Measurements from ENCODE around the gene SCGB1A1. TPM values are rescaled to one million over a fixed set of nuclear protein-coding genes. Genes with fewer than 3 reads are reported as not detected.

The SCGB1A1 gene
- total and polyA plus RNA-seq, 5 experiments from 2014 or later: not detected

- POLR2A ChIA-PET: interaction anchor here (0.6 to 1.4 kb wide), 7 partner anchors 19 to 218 kb away, joined by 3 to 5 read pairs (median 3); partner anchors contain the start of gene TUT1
- ATAC-seq: no peak
- Mint-ChIP-seq H3K4me3 (peak overlapping the region in 5 of 10 donors; percentile 11 to 83 (median 76)), H3K4me1 (peaks cover 34 to 68% (median 62%) of the 10 kb centered on the region in 4 donors), H3K9me3 (no peaks in the 10 kb centered on the region), H3K36me3 (peaks cover 0 to 2% (median 0%) of the 10 kb centered on the region in 3 donors), H3K27me3 (no peaks in the 10 kb centered on the region), H3K27ac (peak overlapping the region in 9 of 10 donors; percentile 53 to 97 (median 88))
- DNase-seq: no peak
Observed at GRCh38 chr11:62399878-62400266, 19.0 kb upstream of the SCGB1A1 start.

DNA sequence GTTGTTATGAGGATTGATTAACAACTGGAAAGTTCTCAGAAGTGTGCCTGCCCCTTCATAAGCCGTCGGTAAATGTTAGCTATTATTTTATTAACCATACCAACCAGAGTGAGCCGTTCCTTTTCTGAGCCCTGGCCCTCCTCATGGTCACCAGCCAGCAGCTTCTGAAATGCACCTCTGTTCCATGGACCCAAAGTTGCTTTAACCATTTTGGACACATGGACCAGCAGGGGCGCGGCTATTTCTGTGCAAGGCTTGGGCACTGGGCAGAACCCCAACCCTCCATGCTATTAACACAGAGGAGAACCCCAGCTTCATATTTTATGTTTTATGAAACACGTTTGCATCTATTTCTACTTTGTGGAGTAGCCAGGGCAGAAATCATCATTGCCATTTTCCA is 18.6 kb upstream of the SCGB1A1 start:
- Mint-ChIP-seq H3K27ac (peak overlapping the region in 9 of 10 donors; percentile 59 to 97 (median 85)), H3K4me1 (peaks cover 35 to 68% (median 59%) of the 10 kb centered on the region in 4 donors), H3K4me3 (peak overlapping the region in 5 of 10 donors; percentile 7 to 83 (median 76)), H3K9me3 (no peaks in the 10 kb centered on the region), H3K36me3 (peaks cover 0 to 2% (median 0%) of the 10 kb centered on the region in 3 donors), H3K27me3 (no peaks in the 10 kb centered on the region)
- DNase-seq: no peak
- POLR2A ChIA-PET: interaction anchor here (0.5 to 1.4 kb wide), 7 partner anchors 19 to 441 kb away, joined by 3 to 6 read pairs (median 3); partner anchors contain the start of gene TUT1
- ATAC-seq: no peak

DNA sequence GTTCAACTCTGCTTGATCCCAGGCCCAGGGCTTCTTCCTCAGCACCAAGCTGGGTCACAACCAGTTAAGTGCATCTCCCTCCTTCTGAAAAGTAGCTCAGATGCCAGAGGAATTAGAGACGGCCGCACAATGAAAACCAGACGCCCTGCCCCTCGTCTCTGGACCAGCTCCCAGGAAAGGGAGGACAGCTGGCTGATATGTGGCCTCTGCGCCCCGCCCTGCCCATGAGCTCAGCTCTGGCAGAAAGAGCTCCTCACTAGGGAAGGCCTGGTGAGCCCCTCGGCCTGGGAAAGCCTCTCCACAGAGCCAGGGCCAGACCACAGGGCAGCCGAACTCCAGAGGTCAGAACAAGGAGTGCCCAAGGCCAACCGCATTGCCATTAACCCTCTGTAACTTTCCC is 18.1 kb upstream of the SCGB1A1 start:
- peak overlapping the region in 9 of 10 donors; percentile 59 to 98 (median 91) for H3K27ac Mint-ChIP-seq
- ATAC-seq (no peak), DNase-seq (no peak)
- no peaks in the 10 kb centered on the region for H3K9me3 Mint-ChIP-seq
- H3K36me3 Mint-ChIP-seq: peaks cover 0 to 2% (median 0%) of the 10 kb centered on the region in 3 donors
- H3K4me3 Mint-ChIP-seq: peak overlapping the region in 9 of 10 donors; percentile 19 to 96 (median 83)
- H3K27me3 Mint-ChIP-seq: no peaks in the 10 kb centered on the region
- H3K4me1 Mint-ChIP-seq: peaks cover 35 to 67% (median 59%) of the 10 kb centered on the region in 4 donors
- POLR2A ChIA-PET: interaction anchor here (0.5 to 2.2 kb wide), 7 partner anchors 19 to 441 kb away, joined by 3 to 14 read pairs (median 3); partner anchors contain the start of gene TUT1

- POLR2A ChIA-PET: interaction anchor here (0.6 to 2.9 kb wide), 11 partner anchors 57 to 483 kb away, joined by 3 to 14 read pairs (median 6); partner anchors contain the start of genes MTA2 and TUT1
- H3K4me1 Mint-ChIP-seq: peaks cover 35 to 67% (median 59%) of the 10 kb centered on the region in 4 donors
Observed at GRCh38 chr11:62401356-62401755, 17.5 kb upstream of the SCGB1A1 start.

GRCh38 chr11:62401811-62402210 is 17.0 kb upstream of the SCGB1A1 start:
- ATAC-seq: peak; percentile 20 to 42

More at GRCh38 chr11:62401356-62401755, 17.5 kb upstream of the SCGB1A1 start:
- Mint-ChIP-seq H3K27me3 (no peaks in the 10 kb centered on the region), H3K27ac (peak overlapping the region; percentile 89 to 98 (median 96)), H3K9me3 (no peaks in the 10 kb centered on the region), H3K4me3 (peak overlapping the region; percentile 77 to 96 (median 84)), H3K36me3 (peaks cover 0 to 2% (median 0%) of the 10 kb centered on the region in 3 donors)
- DNase-seq: no peak
- no peak for ATAC-seq

DNA sequence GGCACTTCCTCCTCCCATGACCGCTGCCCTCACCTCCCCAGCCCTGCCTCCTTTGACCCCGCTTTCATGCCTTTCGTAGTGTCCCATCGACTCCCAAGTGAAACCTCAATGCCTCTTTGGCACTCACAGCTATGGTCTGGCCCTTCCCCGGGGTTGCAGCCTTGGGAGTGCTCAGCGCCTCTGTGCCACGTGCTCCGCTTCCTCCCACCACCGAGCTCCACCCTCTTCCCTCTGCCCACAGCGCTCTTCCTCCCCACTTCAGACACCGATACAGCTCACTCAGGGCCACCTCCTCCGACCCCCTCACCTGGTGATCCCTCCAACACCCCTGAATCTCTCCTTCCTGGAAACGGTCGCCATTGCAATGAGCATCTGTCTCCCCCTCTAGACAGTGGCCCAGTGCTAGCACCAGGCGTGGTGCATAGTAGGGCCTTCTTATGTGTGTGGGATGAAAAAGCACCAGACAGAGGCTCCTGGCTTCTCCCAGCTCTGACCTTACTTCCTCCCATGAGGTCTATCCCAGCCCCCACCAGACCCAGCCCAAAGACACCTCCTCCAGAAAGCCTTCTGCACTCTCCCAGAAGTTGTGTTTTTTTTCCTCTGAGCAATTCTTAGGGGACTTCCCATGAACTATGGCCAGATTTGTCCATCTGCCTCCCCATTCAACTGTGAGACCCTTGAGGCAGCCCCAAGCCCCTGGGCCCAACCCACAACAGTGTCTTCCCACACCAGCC is 16.4 kb upstream of the SCGB1A1 start:
- ATAC-seq: peak; percentile 94 to 95
- POLR2A ChIA-PET: interaction anchor here (0.6 to 2.9 kb wide), 19 partner anchors 9 to 1321 kb away, joined by 3 to 14 read pairs (median 5); partner anchors contain the start of genes C11orf98, CSKMT, MTA2 and STX5
- Mint-ChIP-seq H3K9me3 (no peaks in the 10 kb centered on the region), H3K4me1 (peaks cover 35 to 67% (median 59%) of the 10 kb centered on the region in 4 donors), H3K27me3 (no peaks in the 10 kb centered on the region), H3K27ac (peak overlapping the region; percentile 89 to 98 (median 96)), H3K36me3 (peaks cover 0 to 2% (median 0%) of the 10 kb centered on the region in 3 donors), H3K4me3 (peak overlapping the region; percentile 77 to 96 (median 84))
- DNase-seq: peak; percentile 30 to 73 (median 42)

More at GRCh38 chr11:62401811-62402210, 17.0 kb upstream of the SCGB1A1 start:
- no peak for DNase-seq
- H3K4me1 Mint-ChIP-seq: peaks cover 35 to 67% (median 59%) of the 10 kb centered on the region in 4 donors
- POLR2A ChIA-PET: interaction anchor here (0.6 to 2.9 kb wide), 18 partner anchors 10 to 483 kb away, joined by 3 to 14 read pairs (median 6); partner anchors contain the start of genes C11orf98, CSKMT, MTA2 and STX5
- no peaks in the 10 kb centered on the region for H3K9me3 Mint-ChIP-seq
- peak overlapping the region; percentile 77 to 96 (median 84) for H3K4me3 Mint-ChIP-seq
- peaks cover 0 to 2% (median 0%) of the 10 kb centered on the region in 3 donors for H3K36me3 Mint-ChIP-seq
- H3K27ac Mint-ChIP-seq: peak overlapping the region; percentile 89 to 98 (median 96)
- no peaks in the 10 kb centered on the region for H3K27me3 Mint-ChIP-seq

DNA sequence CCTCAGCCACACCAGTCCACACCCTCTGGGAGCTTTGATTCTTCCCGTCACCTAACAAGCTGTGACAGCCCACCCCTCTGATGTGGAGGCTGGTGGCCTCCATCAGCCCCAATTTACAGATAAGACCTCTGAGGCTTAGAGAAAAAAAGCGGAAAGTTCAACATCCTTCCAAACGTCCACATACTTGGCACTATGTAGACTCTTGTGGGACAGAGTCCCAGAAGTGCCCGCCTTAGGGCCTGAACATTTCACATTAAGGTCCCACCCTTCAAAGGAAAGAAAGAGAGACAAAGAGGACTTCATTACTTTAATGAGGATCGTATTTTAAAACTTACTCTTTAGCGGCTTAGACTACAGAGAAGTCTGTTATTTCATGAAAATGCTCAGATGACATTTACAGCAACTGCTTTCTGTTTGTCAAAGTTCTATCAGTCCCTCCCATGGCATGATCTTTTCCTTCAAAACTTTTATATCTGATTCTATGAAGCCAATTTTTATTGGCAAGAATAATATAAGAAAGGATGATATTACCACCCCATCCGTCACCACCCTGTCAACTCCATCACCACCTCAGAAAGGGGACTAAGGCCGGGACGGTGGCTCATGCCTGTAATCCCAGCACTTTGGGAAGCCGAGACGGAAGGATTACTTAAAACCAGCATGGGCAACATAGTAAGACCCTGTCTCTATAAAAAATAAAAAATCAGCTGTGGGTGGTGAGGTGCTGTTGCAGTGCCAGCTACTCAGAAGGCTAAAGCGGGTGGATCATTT is 15.7 kb upstream of the SCGB1A1 start:
- Mint-ChIP-seq H3K27me3 (no peaks in the 10 kb centered on the region), H3K9me3 (no peaks in the 10 kb centered on the region), H3K27ac (peak overlapping the region; percentile 89 to 98 (median 96)), H3K4me3 (peak overlapping the region; percentile 57 to 96 (median 84)), H3K36me3 (no peaks in the 10 kb centered on the region), H3K4me1 (peaks cover 35 to 62% (median 55%) of the 10 kb centered on the region in 4 donors)
- ATAC-seq (no peak), DNase-seq (peak in 1 of 10 donors; percentile 8)
- POLR2A ChIA-PET: interaction anchor here (0.6 to 2.9 kb wide), 8 partner anchors 8 to 1320 kb away, joined by 3 to 14 read pairs (median 6); partner anchors contain the start of genes TMEM179B and TUT1

DNA sequence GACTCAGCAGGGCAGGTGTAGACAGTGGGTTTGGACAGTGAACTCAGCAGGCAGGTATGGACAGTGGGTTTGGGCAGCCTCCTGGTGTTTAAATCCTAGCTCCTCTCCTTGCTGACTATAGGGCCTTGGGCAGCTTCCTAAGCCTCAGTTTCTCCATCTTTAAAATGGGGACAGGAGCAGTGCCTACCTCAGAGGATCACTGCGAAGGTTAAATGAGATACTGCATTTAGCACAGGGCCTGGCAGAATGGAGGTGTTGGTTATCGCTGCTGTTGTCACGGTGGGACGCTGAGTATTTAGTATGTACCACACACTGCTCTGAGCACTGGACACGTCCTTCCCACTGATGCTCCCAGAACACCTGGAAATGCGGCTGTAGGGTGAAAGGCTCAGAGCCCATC is 14.4 kb upstream of the SCGB1A1 start:
- POLR2A ChIA-PET: interaction anchor here (2.9 kb wide), 1 partner anchor 148 kb away, joined by 13 read pairs; no protein-coding TSS in a partner anchor
- Mint-ChIP-seq H3K4me3 (no peak overlapping the region), H3K27me3 (no peaks in the 10 kb centered on the region), H3K9me3 (no peaks in the 10 kb centered on the region), H3K36me3 (no peaks in the 10 kb centered on the region), H3K27ac (peak overlapping the region in 7 of 10 donors; percentile 36 to 79 (median 69)), H3K4me1 (peaks cover 26 to 49% (median 42%) of the 10 kb centered on the region in 4 donors)
- DNase-seq: peak in 1 of 10 donors; percentile 14
- ATAC-seq: no peak

- no peak overlapping the region for H3K4me3 Mint-ChIP-seq
- no peaks in the 10 kb centered on the region for H3K27me3 Mint-ChIP-seq
- no peaks in the 10 kb centered on the region for H3K9me3 Mint-ChIP-seq
- H3K4me1 Mint-ChIP-seq: peaks cover 24 to 45% (median 38%) of the 10 kb centered on the region in 4 donors
- ATAC-seq: no peak
- no peaks in the 10 kb centered on the region for H3K36me3 Mint-ChIP-seq
- peak overlapping the region in 7 of 10 donors; percentile 5 to 73 (median 53) for H3K27ac Mint-ChIP-seq
- peak in 1 of 10 donors; percentile 9 for DNase-seq
- POLR2A ChIA-PET: interaction anchor here (0.9 kb wide), 1 partner anchor 137 kb away, joined by 6 read pairs; no protein-coding TSS in a partner anchor
Observed at GRCh38 chr11:62404901-62405300, 13.9 kb upstream of the SCGB1A1 start.

GRCh38 chr11:62406034-62406433 is 12.8 kb upstream of the SCGB1A1 start:
- peak overlapping the region in 1 of 10 donors; percentile 66 for H3K27ac Mint-ChIP-seq
- DNase-seq (no peak), ATAC-seq (no peak)
- H3K9me3 Mint-ChIP-seq: no peaks in the 10 kb centered on the region
- no peaks in the 10 kb centered on the region for H3K27me3 Mint-ChIP-seq
- H3K36me3 Mint-ChIP-seq: no peaks in the 10 kb centered on the region
- H3K4me1 Mint-ChIP-seq: peaks cover 24 to 33% (median 29%) of the 10 kb centered on the region in 4 donors
- no peak overlapping the region for H3K4me3 Mint-ChIP-seq
- POLR2A ChIA-PET: interaction anchor here (0.6 kb wide), 1 partner anchor 20 kb away, joined by 3 read pairs; no protein-coding TSS in a partner anchor

- no peaks in the 10 kb centered on the region for H3K27me3 Mint-ChIP-seq
- no peak overlapping the region for H3K4me3 Mint-ChIP-seq
- no peaks in the 10 kb centered on the region for H3K36me3 Mint-ChIP-seq
- peak overlapping the region in 1 of 10 donors; percentile 73 for H3K27ac Mint-ChIP-seq
- H3K9me3 Mint-ChIP-seq: no peaks in the 10 kb centered on the region
- H3K4me1 Mint-ChIP-seq: peaks cover 0 to 2% (median 1%) of the 10 kb centered on the region in 4 donors
- POLR2A ChIA-PET: interaction anchor here (0.5 to 0.6 kb wide), 2 partner anchors 265 to 1500 kb away, joined by 3 to 4 read pairs; no protein-coding TSS in a partner anchor
- DNase-seq: no peak
- no peak for ATAC-seq
Observed at GRCh38 chr11:62409831-62410230, 9.0 kb upstream of the SCGB1A1 start.
